IMR-90 (cell line): ENCODE data around the gene ADH1C. TPM values are rescaled to one million over a fixed set of nuclear protein-coding genes. Genes with fewer than 3 reads are reported as not detected.

Experiments used
- ATAC-seq: fragments of 200-7000 bp; cut with Tn5 transposase; 2 replicates; pipeline ENCODE4 v1.9.1; 2020; ENCODE audit warnings: low read depth, mild to moderate bottlenecking, moderate library complexity
- BruUV-seq: library from RNA; stranded (reverse); fragments of 400-500 nt; replicated peaks from 2 replicates; lab custom pipeline; 2021; lab: Mats Ljungman, UMichigan
- CTCF ChIA-PET: fragments of 300-600 bp; formaldehyde crosslinking; extraction: SDS; loops from one replicate; lab custom pipeline; 2021; ENCODE audit warnings: antibody characterized with exemption; lab: Yijun Ruan, JAX
- POLR2A ChIA-PET: fragments of 300-600 bp; sonication (Branson Sonifier 250); formaldehyde crosslinking; loops from one replicate; lab custom pipeline; 2022; ENCODE audit warnings: antibody characterized with exemption; ENCODE audit not compliant: unreplicated experiment; lab: Charles Lee
- DNase-seq: peaks from one replicate; pipeline ENCODE4 v3.0.0; 2013
- H2AFZ ChIP-seq: replicated peaks from 2 replicates; pipeline ENCODE3; 2013; ENCODE audit warnings: low read length, mild to moderate bottlenecking; ENCODE audit not compliant: poor library complexity
- H2AK5ac ChIP-seq: 2 replicates; pipeline ENCODE4 v1.6.1; 2013; ENCODE audit warnings: low read depth, low read length, inconsistent platforms
- H2AK9ac ChIP-seq: replicated peaks from 2 replicates; pipeline ENCODE3; 2013; ENCODE audit warnings: mild to moderate bottlenecking, low read depth, low read length, moderate library complexity; ENCODE audit not compliant: poor library complexity
- H2BK120ac ChIP-seq: 2 replicates; pipeline ENCODE4 v1.6.1; 2013; ENCODE audit warnings: low read depth, low read length, inconsistent platforms
- H2BK15ac ChIP-seq: 3 replicates; pipeline ENCODE4 v1.6.1; 2013; ENCODE audit warnings: low read depth, low read length, inconsistent platforms
- H2BK20ac ChIP-seq: 2 replicates; pipeline ENCODE4 v1.6.1; 2013; ENCODE audit warnings: low read depth, mild to moderate bottlenecking, inconsistent platforms, low read length, moderate library complexity
- H2BK5ac ChIP-seq: 2 replicates; pipeline ENCODE4 v1.6.1; 2013; ENCODE audit warnings: mild to moderate bottlenecking, low read depth, low read length, inconsistent platforms; ENCODE audit not compliant: poor library complexity, severe bottlenecking
- H3K14ac ChIP-seq: replicated peaks from 2 replicates; pipeline ENCODE4 v1.6.1; 2013; ENCODE audit warnings: low read depth, low read length, inconsistent platforms
- H3K18ac ChIP-seq: 2 replicates; pipeline ENCODE4 v1.6.1; 2013; ENCODE audit warnings: low read depth, low read length, control low read depth
- H3K23ac ChIP-seq: 2 replicates; pipeline ENCODE4 v1.6.1; 2013; ENCODE audit warnings: low read depth, low read length, inconsistent platforms
- H3K27ac ChIP-seq: 2 replicates; pipeline ENCODE4 v1.5.1; 2013; ENCODE audit warnings: mild to moderate bottlenecking, control low read depth, low read length; ENCODE audit not compliant: insufficient read depth
- H3K27me3 ChIP-seq: 2 replicates; pipeline ENCODE4 v1.6.1; 2013; ENCODE audit warnings: low read length; ENCODE audit not compliant: control insufficient read depth, insufficient read depth
- H3K36me3 ChIP-seq: 2 replicates; pipeline ENCODE4 v1.6.1; 2013; ENCODE audit warnings: low read length, mixed read lengths; ENCODE audit not compliant: control insufficient read depth, insufficient read depth
- H3K4ac ChIP-seq: 2 replicates; pipeline ENCODE4 v1.6.1; 2013; ENCODE audit warnings: low read depth, low read length, inconsistent platforms
- H3K4me1 ChIP-seq: 2 replicates; pipeline ENCODE4 v1.6.1; 2013; ENCODE audit warnings: low read length, mixed read lengths; ENCODE audit not compliant: control insufficient read depth, insufficient read depth
- H3K4me2 ChIP-seq: 2 replicates; pipeline ENCODE4 v1.6.1; 2013; ENCODE audit warnings: low read depth, mild to moderate bottlenecking, control low read depth, low read length, moderate library complexity
- H3K4me3 ChIP-seq: 2 replicates; pipeline ENCODE4 v1.5.1; 2013; ENCODE audit warnings: low read depth, mild to moderate bottlenecking, control low read depth, low read length, moderate library complexity; ENCODE audit not compliant: insufficient read depth
- H3K56ac ChIP-seq: 2 replicates; pipeline ENCODE4 v1.6.1; 2013; ENCODE audit warnings: low read length, inconsistent platforms; ENCODE audit not compliant: insufficient read depth; ENCODE audit errors: extremely low read depth
- H3K79me1 ChIP-seq, 2 experiments: 2 replicates each; pipeline ENCODE4 v1.6.1; 2013; ENCODE audit warnings: low read length in 2 of 2, inconsistent platforms in 1 of 2, low read depth in 1 of 2
- H3K9ac ChIP-seq: 2 replicates; pipeline ENCODE4 v1.6.1; 2013; ENCODE audit warnings: low read depth, low read length, control low read depth
- H3K9me1 ChIP-seq: 2 replicates; pipeline ENCODE4 v1.6.1; 2013; ENCODE audit warnings: low read length, inconsistent platforms; ENCODE audit not compliant: insufficient read depth
- H3K9me3 ChIP-seq: 2 replicates; pipeline ENCODE4 v1.6.1; 2013; ENCODE audit warnings: low read length; ENCODE audit not compliant: control insufficient read depth, insufficient read depth
- H4K20me1 ChIP-seq: 2 replicates; pipeline ENCODE4 v1.6.1; 2013; ENCODE audit warnings: low read length, inconsistent platforms; ENCODE audit not compliant: insufficient read depth
- H4K5ac ChIP-seq: 2 replicates; pipeline ENCODE4 v1.6.1; 2013; ENCODE audit warnings: mild to moderate bottlenecking, low read depth, low read length, control low read depth
- H4K8ac ChIP-seq, 2 experiments: 2 replicates each; pipeline ENCODE4 v1.6.1; 2013; ENCODE audit warnings: low read depth in 2 of 2, low read length in 2 of 2, control low read depth in 1 of 2, inconsistent platforms in 1 of 2
- H4K91ac ChIP-seq: 2 replicates; pipeline ENCODE4 v1.6.1; 2013; ENCODE audit warnings: low read depth, low read length, inconsistent platforms; ENCODE audit not compliant: insufficient read depth
- CEBPB ChIP-seq: IDR thresholded peaks from 2 replicates; pipeline ENCODE4 v1.6.1; 2012; ENCODE audit warnings: low read depth, low read length, improper control_type of control experiment
- RCOR1 ChIP-seq: IDR thresholded peaks from 2 replicates; pipeline ENCODE4 v1.6.1; 2012; ENCODE audit warnings: mild to moderate bottlenecking, low read length, improper control_type of control experiment; ENCODE audit not compliant: insufficient replicate concordance
- WGBS, 2 experiments: methylation state at CpG; one replicate each; pipeline versions ENCODE4 v1.1.5 to v1.1.7; 2013; ENCODE audit warnings: missing lambda C conversion rate in 2 of 2; ENCODE audit not compliant: insufficient read length in 1 of 2; ENCODE audit errors: extremely low coverage in 2 of 2; 5-methylcytosine and 5-hydroxymethylcytosine counted together
- dilution Hi-C: fragments of 300-500 bp; cut with HindIII; formaldehyde crosslinking; loops from one replicate; pipeline ENCODE4 v1.14.3; 2018; ENCODE audit warnings: low sequenced_read_pairs; ENCODE audit not compliant: unreplicated experiment
- in situ Hi-C: fragments of 300-500 bp; cut with MboI; formaldehyde crosslinking; loops from 3 replicates; pipeline ENCODE4 v1.14.3; 2019; ENCODE audit warnings: low sequenced_read_pairs, inconsistent platforms, mixed read lengths
- intact Hi-C: fragments of 100-400 bp; cut with micrococcal nuclease; formaldehyde crosslinking; loops from 2 replicates; pipeline ENCODE4 v1.10.0; 2022
- polyA plus RNA-seq, 3 experiments: library from polyadenylated mRNA; depleted of rRNA; stranded (reverse); fragments of >200 nt; gene quantifications; 2 replicates each; pipeline ENCODE4 v1.2.3, GENCODE V29; 2012; ENCODE audit warnings: low replicate concordance in 1 of 3
- total RNA-seq: library from RNA; depleted of rRNA; stranded (reverse); fragments of >200 nt; gene quantifications from 2 replicates; pipeline ENCODE4 v1.2.3, GENCODE V29; 2012

Gene ADH1C
- total and polyA plus RNA-seq, 2 of the 4 experiments (the other 2 are of a cell fraction), result 0.26 TPM; not detected in 1

DNA sequence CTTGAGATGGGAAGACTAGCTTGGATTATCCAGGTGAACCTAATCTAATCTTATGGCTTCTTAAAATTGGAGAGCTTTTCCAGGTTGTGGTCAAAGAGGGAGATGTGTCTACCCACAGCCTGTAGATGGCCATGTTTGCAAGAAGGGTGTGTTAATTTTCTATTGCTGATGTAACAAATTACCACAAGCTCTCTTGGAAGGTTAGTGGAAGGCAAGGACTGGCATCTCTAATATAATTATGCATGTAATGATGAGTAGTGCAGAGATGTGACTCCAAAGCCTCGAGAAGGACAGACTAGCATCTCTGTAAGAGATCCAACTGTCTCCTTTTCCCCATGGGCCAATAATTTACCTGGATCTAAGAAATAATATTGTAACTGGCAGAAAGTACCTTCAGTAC lies 28.2 kb downstream of the ADH1C start:
- no peaks in the 10 kb centered on the region for H3K27me3 ChIP-seq
- intact Hi-C loops (loop anchor here (2.0 kb wide), 1 partner anchor 78 kb away; no protein-coding TSS in a partner anchor), dilution Hi-C loops (no loop called here), in situ Hi-C loops (no loop called here)
- BruUV-seq, result no TSS peak
- H3K4me3 ChIP-seq, result no peak overlapping the region
- peak overlapping the region; percentile 99 for H4K5ac ChIP-seq
- peak overlapping the region; percentile 20; the same call in 1 of the 3 replicates for H2BK15ac ChIP-seq
- H3K79me1 ChIP-seq, result no peaks in the 10 kb centered on the region
- H2AK9ac ChIP-seq, result no peak overlapping the region
- TF ChIP-seq RCOR1 (no peak), CEBPB (no peak)
- DNase-seq (no peak), ATAC-seq (no peak)
- no peak overlapping the region for H3K9ac ChIP-seq
- H3K27ac ChIP-seq, result peak overlapping the region; percentile 93; the same call in 1 of the 2 replicates
- H3K4me1 ChIP-seq, result peaks cover 9% of the 10 kb centered on the region; the same call in 1 of the 2 replicates
- no peak overlapping the region for H3K56ac ChIP-seq
- no peak overlapping the region; the same call in 1 of the 2 replicates for H3K23ac ChIP-seq
- ChIA-PET POLR2A (no interaction called here), CTCF (no interaction called here)
- no peaks in the 10 kb centered on the region for H3K36me3 ChIP-seq
- no peak overlapping the region for H3K4me2 ChIP-seq
- H3K9me1 ChIP-seq, result no peaks in the 10 kb centered on the region
- no peaks in the 10 kb centered on the region for H4K20me1 ChIP-seq
- WGBS, 2 experiments, result no CpG with 5 or more reads among the region's 1 CpG
- peak overlapping the region; percentile 77 for H3K4ac ChIP-seq
- H3K18ac ChIP-seq, result peak overlapping the region; percentile 98
- H4K8ac ChIP-seq, result peak overlapping the region in 1 of 2 experiments; percentile 59; a peak in 3 of 4 replicates
- peak overlapping the region; percentile 46 for H2BK5ac ChIP-seq
- no peak overlapping the region for H2AFZ ChIP-seq
- H3K14ac ChIP-seq, result peak overlapping the region; percentile 66
- peak overlapping the region; percentile 75; the same call in 1 of the 2 replicates for H2BK20ac ChIP-seq
- H2AK5ac ChIP-seq, result peak overlapping the region; percentile 0; the same call in 1 of the 2 replicates
- peak overlapping the region; percentile 44; the same call in 1 of the 2 replicates for H4K91ac ChIP-seq
- peaks cover 8% of the 10 kb centered on the region; the same call in 1 of the 2 replicates for H3K9me3 ChIP-seq
- peak overlapping the region; percentile 85 for H2BK120ac ChIP-seq
